Fibroblast of lung (primary cell): Measurements from ENCODE around the gene IGFL1. TPM values are rescaled to one million over a fixed set of nuclear protein-coding genes. Genes with fewer than 3 reads are reported as not detected.

ENCODE experiments used
- DNase-seq, 2 donors: peaks; one replicate each; pipeline versions ENCODE4 v3.0.0 to v3.0.0-alpha.2; 2010; ENCODE audit warnings: low read depth in 2 of 2
- H2AFZ ChIP-seq: 2 replicates; pipeline ENCODE4 v1.5.1; 2012; ENCODE audit warnings: low read length, control low read depth, inconsistent platforms
- H3K27ac ChIP-seq: 2 replicates; pipeline ENCODE4 v1.5.1; 2011; ENCODE audit warnings: low read length, control low read depth; ENCODE audit not compliant: insufficient read depth
- H3K27me3 ChIP-seq: 2 replicates; pipeline ENCODE4 v1.5.1; 2011; ENCODE audit warnings: mild to moderate bottlenecking, low read length; ENCODE audit not compliant: control insufficient read depth, insufficient read depth
- H3K36me3 ChIP-seq: 2 replicates; pipeline ENCODE4 v1.5.1; 2011; ENCODE audit warnings: low read length; ENCODE audit not compliant: control insufficient read depth, insufficient read depth
- H3K4me1 ChIP-seq: 2 replicates; pipeline ENCODE4 v1.5.1; 2011; ENCODE audit warnings: low read length; ENCODE audit not compliant: control insufficient read depth, insufficient read depth; ENCODE audit errors: extremely low read depth
- H3K4me2 ChIP-seq: 2 replicates; pipeline ENCODE4 v1.5.1; 2011; ENCODE audit warnings: low read length, control low read depth; ENCODE audit not compliant: insufficient read depth; ENCODE audit errors: extremely low read depth
- H3K4me3 ChIP-seq, 4 experiments: fragments of 200-600 bp in 1 of 4; sonication (generic) in 1 of 4; replicated peaks in 1 of 4; 2 replicates each; pipeline ENCODE4 v1.5.1; 2011 to 2016; ENCODE audit warnings: low read length in 4 of 4, low read depth in 3 of 4, mild to moderate bottlenecking in 3 of 4, control low read depth in 2 of 4, inconsistent platforms in 1 of 4, mixed read lengths in 1 of 4; ENCODE audit not compliant: insufficient read depth in 1 of 4; ENCODE audit errors: control extremely low read depth in 1 of 4
- H3K79me2 ChIP-seq: 2 replicates; pipeline ENCODE4 v1.5.1; 2012; ENCODE audit warnings: mild to moderate bottlenecking, low read length, inconsistent platforms; ENCODE audit not compliant: control insufficient read depth, insufficient read depth
- H3K9ac ChIP-seq: 2 replicates; pipeline ENCODE4 v1.5.1; 2011; ENCODE audit warnings: mild to moderate bottlenecking, low read length, control low read depth; ENCODE audit not compliant: insufficient read depth
- H3K9me3 ChIP-seq: 2 replicates; pipeline ENCODE4 v1.5.1; 2012; ENCODE audit warnings: low read depth, low read length; ENCODE audit not compliant: control insufficient read depth, insufficient read depth
- H4K20me1 ChIP-seq: 2 replicates; pipeline ENCODE4 v1.5.1; 2011; ENCODE audit warnings: low read length; ENCODE audit not compliant: control insufficient read depth, insufficient read depth; ENCODE audit errors: extremely low read depth
- CTCF ChIP-seq, 2 donors: IDR thresholded peaks in 1 of 2; conservative IDR thresholded peaks in 1 of 2; 1 replicate in 1 of 2; 2 replicates in 1 of 2; pipeline ENCODE4 v1.5.1; 2011 to 2012; ENCODE audit warnings: low read length in 2 of 2, control low read depth in 1 of 2, inconsistent platforms in 1 of 2, low read depth in 1 of 2, mild to moderate bottlenecking in 1 of 2
- EZH2 ChIP-seq: IDR thresholded peaks from 2 replicates; pipeline ENCODE4 v1.5.1; 2012; ENCODE audit warnings: low read length, control low read depth, mild to moderate bottlenecking; ENCODE audit errors: missing control alignments
- polyA plus RNA-seq, 2 donors: library from polyadenylated mRNA; depleted of rRNA in 1 of 2; stranded (reverse) in 1 of 2; unstranded in 1 of 2; fragments of >200 nt; gene quantifications; 2 replicates each; pipeline ENCODE4 v1.2.1, GENCODE V29; 2011 to 2012; ENCODE audit warnings: missing spikeins in 1 of 2
- total RNA-seq: library from RNA; depleted of rRNA; stranded (reverse); fragments of >200 nt; gene quantifications from 2 replicates; pipeline ENCODE4 v1.2.1, GENCODE V29; 2014

IGFL1 gene
- total and polyA plus RNA-seq, 2 donors (not counting 1 experiment from before 2014, with no cell fraction given), result not detected

- Histone ChIP-seq H3K4me2 (no peak overlapping the region), H3K27ac (no peak overlapping the region), H3K9ac (no peak overlapping the region), H3K4me1 (no peaks in the 10 kb centered on the region), H4K20me1 (no peaks in the 10 kb centered on the region), H3K27me3 (peaks cover 3% of the 10 kb centered on the region), H3K9me3 (no peaks in the 10 kb centered on the region), H3K4me3 (no peak overlapping the region), H2AFZ (no peak overlapping the region), H3K79me2 (no peaks in the 10 kb centered on the region), H3K36me3 (no peaks in the 10 kb centered on the region)
- TF ChIP-seq CTCF (conservative IDR thresholded peaks at IDR 0.05 in 1 of 2, IDR thresholded peaks at IDR 0.05 in 1 of 2; ENCODE audit: low read depth in 1 of 2, low read length in 2 of 2) (no peak), EZH2 (no peak)
- DNase-seq, result no peak
Observed at GRCh38 chr19:46204008-46204407, 25.5 kb upstream of the IGFL1 start.

- no peaks in the 10 kb centered on the region for H3K4me1 ChIP-seq
- no peaks in the 10 kb centered on the region for H3K36me3 ChIP-seq
- no peaks in the 10 kb centered on the region for H3K9me3 ChIP-seq
- no peak overlapping the region for H3K27ac ChIP-seq
- no peak overlapping the region for H2AFZ ChIP-seq
- no peak overlapping the region for H3K4me3 ChIP-seq
- no peak for DNase-seq
- no peak overlapping the region for H3K9ac ChIP-seq
- no peak overlapping the region for H3K4me2 ChIP-seq
- no peaks in the 10 kb centered on the region for H4K20me1 ChIP-seq
- TF ChIP-seq EZH2, result no peak
- no peak for TF ChIP-seq CTCF (conservative IDR thresholded peaks at IDR 0.05 in 1 of 2, IDR thresholded peaks at IDR 0.05 in 1 of 2; ENCODE audit: low read depth in 1 of 2, low read length in 2 of 2)
- H3K27me3 ChIP-seq, result peaks cover 6% of the 10 kb centered on the region
- no peaks in the 10 kb centered on the region for H3K79me2 ChIP-seq
Observed at GRCh38 chr19:46205183-46205984, 24.2 kb upstream of the IGFL1 start.

- H3K4me3 ChIP-seq, result no peak overlapping the region
- no peak overlapping the region for H3K4me2 ChIP-seq
- no peak for DNase-seq
- H4K20me1 ChIP-seq, result no peaks in the 10 kb centered on the region
- no peaks in the 10 kb centered on the region for H3K4me1 ChIP-seq
- H3K79me2 ChIP-seq, result no peaks in the 10 kb centered on the region
- H3K27me3 ChIP-seq, result peaks cover 6% of the 10 kb centered on the region
- TF ChIP-seq CTCF (conservative IDR thresholded peaks at IDR 0.05 in 1 of 2, IDR thresholded peaks at IDR 0.05 in 1 of 2; ENCODE audit: low read depth in 1 of 2, low read length in 2 of 2) (no peak), EZH2 (no peak)
- no peaks in the 10 kb centered on the region for H3K36me3 ChIP-seq
- H2AFZ ChIP-seq, result no peak overlapping the region
- H3K27ac ChIP-seq, result no peak overlapping the region
- H3K9ac ChIP-seq, result no peak overlapping the region
- no peaks in the 10 kb centered on the region for H3K9me3 ChIP-seq
Observed at GRCh38 chr19:46206176-46206575, 23.4 kb upstream of the IGFL1 start.
